ENCODE measurements around the gene REX1BD. TPM values are rescaled to one million over a fixed set of nuclear protein-coding genes. Genes with fewer than 3 reads are reported as not detected.
"Not testable (repeated sequence)": the region's sequence is repeated elsewhere in the genome, so short reads cannot be mapped to it uniquely, and the experiment has no call there.

REX1BD gene
- 26.1 and 45.4 TPM in 2 replicates for total RNA-seq

DNA sequence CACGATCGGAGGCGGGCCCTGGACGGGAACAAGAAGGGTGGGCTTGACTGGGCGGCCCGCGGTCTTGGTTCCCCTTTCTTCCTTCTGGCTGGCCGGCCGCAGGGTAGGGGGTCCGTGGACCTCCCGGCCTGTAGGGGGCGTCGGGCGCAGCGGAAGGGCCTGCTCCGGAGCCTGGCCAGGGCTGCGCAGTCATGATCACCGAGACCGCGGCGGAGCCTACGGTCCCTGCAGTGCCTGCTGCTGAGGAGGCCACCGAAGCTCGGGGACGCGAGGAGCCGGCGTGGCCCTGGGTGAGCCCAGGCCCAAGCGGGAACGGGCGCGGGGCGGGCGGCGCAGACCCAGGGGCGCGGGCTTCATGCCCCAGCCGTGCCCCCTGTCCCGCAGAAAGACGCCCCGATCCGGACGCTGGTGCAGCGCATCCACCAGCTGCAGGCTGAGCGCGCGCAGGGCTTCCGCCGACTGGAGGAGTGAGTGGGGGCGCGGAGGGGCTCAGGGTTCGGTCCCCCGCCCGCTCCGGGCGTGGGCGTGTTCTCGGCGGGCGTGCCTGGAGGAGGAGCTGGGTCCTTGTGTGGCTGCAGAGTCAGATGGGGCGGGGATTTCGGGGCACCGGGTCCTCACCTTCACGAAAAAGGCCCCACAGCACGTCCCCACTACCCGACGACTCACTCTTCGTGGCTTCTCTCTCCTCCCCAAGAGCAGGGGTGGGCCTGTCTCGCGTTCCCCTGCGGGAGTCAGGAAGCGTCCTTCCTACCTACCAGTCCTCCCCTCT, at the start of gene REX1BD:
REX1BD (plus strand) TSS at position 188 of the 769 bp plus-strand sequence; CDS start at position 192, 4 bp downstream.
- TF ChIP-seq, protein P1, sequence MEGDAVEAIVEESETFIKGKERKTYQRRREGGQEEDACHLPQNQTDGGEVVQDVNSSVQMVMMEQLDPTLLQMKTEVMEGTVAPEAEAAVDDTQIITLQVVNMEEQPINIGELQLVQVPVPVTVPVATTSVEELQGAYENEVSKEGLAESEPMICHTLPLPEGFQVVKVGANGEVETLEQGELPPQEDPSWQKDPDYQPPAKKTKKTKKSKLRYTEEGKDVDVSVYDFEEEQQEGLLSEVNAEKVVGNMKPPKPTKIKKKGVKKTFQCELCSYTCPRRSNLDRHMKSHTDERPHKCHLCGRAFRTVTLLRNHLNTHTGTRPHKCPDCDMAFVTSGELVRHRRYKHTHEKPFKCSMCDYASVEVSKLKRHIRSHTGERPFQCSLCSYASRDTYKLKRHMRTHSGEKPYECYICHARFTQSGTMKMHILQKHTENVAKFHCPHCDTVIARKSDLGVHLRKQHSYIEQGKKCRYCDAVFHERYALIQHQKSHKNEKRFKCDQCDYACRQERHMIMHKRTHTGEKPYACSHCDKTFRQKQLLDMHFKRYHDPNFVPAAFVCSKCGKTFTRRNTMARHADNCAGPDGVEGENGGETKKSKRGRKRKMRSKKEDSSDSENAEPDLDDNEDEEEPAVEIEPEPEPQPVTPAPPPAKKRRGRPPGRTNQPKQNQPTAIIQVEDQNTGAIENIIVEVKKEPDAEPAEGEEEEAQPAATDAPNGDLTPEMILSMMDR (IDR thresholded peaks at IDR 0.05; ENCODE audit: insufficient read depth, low read length, severe bottlenecking) = peak; percentile 87
- H3K27me3 ChIP-seq (ENCODE audit: control insufficient read depth, insufficient read depth, low read length) = no peaks in the 10 kb centered on the region
- no peak for FAIRE-seq
- H3K4me3 ChIP-seq (ENCODE audit: low read depth, low read length) = peak within 1 kb of the TSS; percentile 87
- no peaks in the 10 kb centered on the region for H3K36me3 ChIP-seq (ENCODE audit: control insufficient read depth, insufficient read depth, low read length)
- peak; percentile 43 for DNase-seq (ENCODE audit: low read depth)

DNA sequence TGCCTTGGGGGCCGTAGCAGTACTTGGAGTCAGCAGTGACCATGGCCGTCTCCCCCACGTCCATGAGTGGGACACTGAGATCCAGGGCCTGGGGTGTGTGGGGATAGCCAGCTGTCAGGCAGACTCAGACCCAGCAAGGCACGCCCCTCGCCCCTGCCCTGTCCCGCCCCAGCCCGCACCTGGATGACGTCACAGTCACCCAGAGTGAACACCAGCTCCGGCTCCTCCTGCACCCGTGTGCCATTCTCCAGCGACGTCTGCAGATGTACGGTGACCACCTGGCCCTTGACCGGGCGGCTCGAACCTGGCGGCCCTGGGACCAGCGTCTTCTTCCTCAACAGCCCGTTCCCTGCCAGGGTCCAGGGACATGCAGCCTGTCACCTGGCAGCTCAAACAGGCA, 49.2 kb upstream of the REX1BD start:
- TF ChIP-seq, protein P1 (IDR thresholded peaks at IDR 0.05; ENCODE audit: insufficient read depth, low read length, severe bottlenecking) = no peak
- Histone ChIP-seq H3K36me3 (ENCODE audit: control insufficient read depth, insufficient read depth, low read length) (peaks cover 20% of the 10 kb centered on the region), H3K4me3 (ENCODE audit: low read depth, low read length) (no peak overlapping the region), H3K27me3 (ENCODE audit: control insufficient read depth, insufficient read depth, low read length) (no peaks in the 10 kb centered on the region)
- FAIRE-seq (no peak), DNase-seq (ENCODE audit: low read depth) (no peak)

DNA sequence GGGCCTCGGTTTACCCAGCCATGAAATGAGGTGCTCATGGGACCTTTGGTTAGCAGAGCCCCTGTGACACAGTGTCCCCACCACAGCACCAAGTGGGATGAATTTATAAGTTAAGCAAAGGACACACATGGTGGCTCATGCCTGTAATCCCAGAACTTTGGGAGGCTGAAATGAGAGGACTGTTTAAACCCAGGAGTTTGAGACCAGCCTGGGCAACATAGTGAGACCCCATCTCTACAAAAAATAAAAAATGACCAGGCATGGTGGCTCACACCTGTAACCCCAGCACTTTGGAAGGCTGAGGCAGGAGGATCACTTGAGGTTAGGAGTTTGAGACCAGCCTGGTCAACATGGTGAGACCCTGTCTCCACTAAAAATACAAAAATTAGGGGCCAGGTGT, 48.4 kb upstream of the REX1BD start:
- H3K4me3 ChIP-seq (ENCODE audit: low read depth, low read length); FAIRE-seq; DNase-seq (ENCODE audit: low read depth); H3K27me3 ChIP-seq (ENCODE audit: control insufficient read depth, insufficient read depth, low read length): not testable (repeated sequence)
- peaks cover 20% of the 10 kb centered on the region for H3K36me3 ChIP-seq (ENCODE audit: control insufficient read depth, insufficient read depth, low read length)

DNA sequence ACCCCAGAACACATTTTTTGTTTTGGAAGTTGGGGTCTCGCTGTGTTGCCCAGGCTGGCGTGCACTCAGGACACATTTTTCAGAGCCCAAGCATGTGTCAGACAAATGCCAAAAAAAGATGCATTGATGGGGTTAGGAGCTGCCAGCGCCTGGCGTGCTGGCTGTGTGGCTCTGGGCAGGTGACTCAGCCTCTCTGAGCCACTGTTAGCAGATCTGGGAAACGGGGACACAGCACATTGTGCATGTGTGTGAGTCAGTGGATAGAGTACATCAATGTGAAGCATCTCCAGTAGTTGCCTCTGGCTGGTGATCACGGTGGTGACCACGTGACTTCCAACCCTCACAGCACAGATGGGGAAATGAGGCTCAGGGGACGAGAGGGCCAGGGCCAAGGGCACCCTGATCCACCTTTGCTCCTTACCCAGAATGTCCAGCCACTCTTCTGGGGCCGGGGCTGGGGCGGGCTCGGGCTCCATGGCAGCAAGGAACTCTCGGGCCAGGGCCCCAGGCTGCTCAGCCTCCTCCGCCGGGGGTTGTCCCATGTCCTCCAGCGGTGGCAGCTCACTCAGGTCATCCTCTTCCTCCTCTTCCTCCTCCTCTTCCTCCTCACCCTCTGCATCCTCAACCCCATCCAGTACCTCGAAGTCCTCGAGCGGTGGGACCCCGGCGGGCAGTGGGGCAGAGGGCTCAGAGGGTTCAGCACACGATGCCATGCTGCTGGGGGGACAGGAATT, 47.2 kb upstream of the REX1BD start:
- TF ChIP-seq, protein P1 (IDR thresholded peaks at IDR 0.05; ENCODE audit: insufficient read depth, low read length, severe bottlenecking) = no peak
- Histone ChIP-seq H3K27me3 (ENCODE audit: control insufficient read depth, insufficient read depth, low read length) (no peaks in the 10 kb centered on the region), H3K36me3 (ENCODE audit: control insufficient read depth, insufficient read depth, low read length) (peaks cover 17% of the 10 kb centered on the region), H3K4me3 (ENCODE audit: low read depth, low read length) (no peak overlapping the region)
- peak; percentile 12 for DNase-seq (ENCODE audit: low read depth)
- no peak for FAIRE-seq

DNA sequence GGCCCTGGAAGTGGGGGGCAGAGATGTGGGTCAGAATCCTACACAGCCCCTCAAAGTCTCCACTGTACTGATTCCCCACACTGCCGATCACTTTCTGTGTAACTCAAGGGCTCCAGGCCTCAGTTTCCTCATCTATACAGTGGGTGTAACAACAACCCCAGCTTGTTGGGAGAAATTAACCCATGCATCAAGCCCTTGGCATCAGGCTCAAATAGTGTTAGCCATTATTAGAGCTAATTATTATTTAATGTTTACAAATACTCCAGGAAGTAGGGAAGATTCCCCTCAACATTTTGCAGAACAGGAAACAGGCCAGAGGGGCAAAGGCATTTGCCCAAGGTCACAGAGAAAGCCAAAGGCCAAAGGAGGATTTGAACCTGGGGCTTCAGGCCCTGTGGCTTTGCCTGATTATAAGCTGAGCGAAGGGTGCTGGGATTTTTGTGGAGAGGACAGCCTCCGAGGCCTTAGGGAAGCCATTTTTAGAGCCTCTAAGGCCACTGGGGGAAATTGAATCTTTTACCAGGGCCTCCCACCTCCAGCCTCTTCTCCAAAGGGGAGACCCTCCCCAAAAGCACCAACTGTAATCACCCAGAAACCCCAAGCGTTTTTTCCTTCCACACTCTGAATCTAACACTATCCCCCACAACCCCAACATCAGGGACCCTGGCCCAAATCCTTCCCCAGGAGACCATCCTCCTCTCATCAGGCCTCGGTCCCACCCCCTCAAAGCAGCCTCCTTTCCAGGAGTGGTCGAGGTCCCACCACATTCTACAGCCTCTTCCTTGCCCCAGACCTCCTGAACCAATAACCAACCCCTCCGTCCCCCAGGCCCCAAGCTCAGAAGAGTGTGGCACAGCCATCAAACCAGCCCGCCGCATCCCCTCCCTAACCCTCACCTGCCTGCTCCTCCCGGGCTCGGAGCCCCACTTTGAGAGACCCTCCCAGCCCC, 46.3 kb upstream of the REX1BD start:
- Histone ChIP-seq H3K36me3 (ENCODE audit: control insufficient read depth, insufficient read depth, low read length) (peaks cover 15% of the 10 kb centered on the region), H3K27me3 (ENCODE audit: control insufficient read depth, insufficient read depth, low read length) (no peaks in the 10 kb centered on the region), H3K4me3 (ENCODE audit: low read depth, low read length) (peak overlapping the region; percentile 77)
- no peak for FAIRE-seq
- no peak for DNase-seq (ENCODE audit: low read depth)
- TF ChIP-seq, protein P1 (IDR thresholded peaks at IDR 0.05; ENCODE audit: insufficient read depth, low read length, severe bottlenecking) = no peak
